ENCODE results near the gene TIMP1.

GRCh38 chrX:47577424-47577823, 4.8 kb upstream of the TIMP1 start:
- TF ChIP-seq CTCF (optimal IDR thresholded peaks at IDR 0.05 in 1 of 3, IDR thresholded peaks at IDR 0.05 in 1 of 3, conservative IDR thresholded peaks at IDR 0.05 in 1 of 3; ENCODE audit: extremely low read depth in 1 of 3, insufficient read depth in 2 of 3, low read length in 3 of 3) (no peak), EZH2 (IDR thresholded peaks at IDR 0.05; ENCODE audit: low read length) (no peak)
